Measurements from ENCODE around the gene MAP3K15. TPM values are rescaled to one million over a fixed set of nuclear protein-coding genes. Genes with fewer than 3 reads are reported as not detected.

MAP3K15 gene
- polyA plus RNA-seq, 1 of the 3 experiments (the other 2 are of a cell fraction): 0.07 TPM

DNA sequence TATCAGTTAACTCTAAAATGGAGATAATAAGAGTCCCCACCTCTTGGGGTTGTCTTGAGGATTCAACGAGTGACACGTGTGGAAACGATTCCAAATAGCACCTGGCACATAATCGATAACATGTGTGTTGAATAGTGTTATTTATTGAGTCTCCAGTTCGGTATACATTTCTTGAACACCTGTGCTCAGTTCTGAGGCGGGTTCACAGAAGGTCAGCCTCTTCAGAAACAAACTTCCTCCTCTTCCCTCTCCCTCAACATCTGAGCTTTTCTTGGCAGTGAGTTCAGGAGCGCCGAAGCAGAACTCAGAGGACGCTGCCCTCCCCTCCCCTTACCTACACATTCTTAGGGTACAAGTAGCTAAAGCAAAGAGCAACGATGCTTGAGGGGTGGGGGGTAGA lies 170.6 kb downstream of the MAP3K15 start:
- H3K27ac ChIP-seq (ENCODE audit: low read depth in 2 of 2, low read length in 1 of 2): no peak overlapping the region
- TF ChIP-seq, protein P1, sequence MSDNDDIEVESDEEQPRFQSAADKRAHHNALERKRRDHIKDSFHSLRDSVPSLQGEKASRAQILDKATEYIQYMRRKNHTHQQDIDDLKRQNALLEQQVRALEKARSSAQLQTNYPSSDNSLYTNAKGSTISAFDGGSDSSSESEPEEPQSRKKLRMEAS (IDR thresholded peaks at IDR 0.05; ENCODE audit: low read depth): no peak
- no peaks in the 10 kb centered on the region for H3K9me2 ChIP-seq
- ChIA-PET CTCF (interaction anchor here (2.1 kb wide), 1 partner anchor 28 kb away, joined by 4 read pairs; no protein-coding TSS in a partner anchor), POLR2A (no interaction called here)
- H3K4me2 ChIP-seq: peak overlapping the region; percentile 69
- H3K9me3 ChIP-seq: no peaks in the 10 kb centered on the region
- peaks cover 0 to 10% of the 10 kb centered on the region in 2 experiments; a peak in 1 of 4 replicates for H3K4me1 ChIP-seq (ENCODE audit: control insufficient read depth in 1 of 2, insufficient read depth in 2 of 2, low read depth in 1 of 2, low read length in 1 of 2)
- no peak overlapping the region for H2AFZ ChIP-seq (ENCODE audit: low read depth)
- H3K4me3 ChIP-seq (ENCODE audit: low read depth in 2 of 2, low read length in 1 of 2): peak overlapping the region; percentile 65 to 79
- H3K36me3 ChIP-seq (replicated peaks in 1 of 2; ENCODE audit: control insufficient read depth in 1 of 2, insufficient read depth in 2 of 2, low read length in 1 of 2): peaks cover 0 to 2% of the 10 kb centered on the region in 2 experiments
- peaks cover 48% of the 10 kb centered on the region for H3K79me2 ChIP-seq (ENCODE audit: insufficient read depth)
- WGBS (ENCODE audit: low lambda C conversion rate): 27% methylated on average over 9 of the region's 10 CpGs
- H3K27me3 ChIP-seq (ENCODE audit: insufficient read depth): no peaks in the 10 kb centered on the region; the same call in 1 of the 2 replicates
- DNase-seq: no peak
- 0 out of 2 replicates have a peak, but pooled peaks cover 9% of the 10 kb centered on the region for H4K20me1 ChIP-seq (ENCODE audit: insufficient read depth)
- peak overlapping the region; percentile 65 for H3K9ac ChIP-seq
- H3F3A ChIP-seq (replicated peaks; ENCODE audit: insufficient read depth): no peaks in the 10 kb centered on the region

DNA sequence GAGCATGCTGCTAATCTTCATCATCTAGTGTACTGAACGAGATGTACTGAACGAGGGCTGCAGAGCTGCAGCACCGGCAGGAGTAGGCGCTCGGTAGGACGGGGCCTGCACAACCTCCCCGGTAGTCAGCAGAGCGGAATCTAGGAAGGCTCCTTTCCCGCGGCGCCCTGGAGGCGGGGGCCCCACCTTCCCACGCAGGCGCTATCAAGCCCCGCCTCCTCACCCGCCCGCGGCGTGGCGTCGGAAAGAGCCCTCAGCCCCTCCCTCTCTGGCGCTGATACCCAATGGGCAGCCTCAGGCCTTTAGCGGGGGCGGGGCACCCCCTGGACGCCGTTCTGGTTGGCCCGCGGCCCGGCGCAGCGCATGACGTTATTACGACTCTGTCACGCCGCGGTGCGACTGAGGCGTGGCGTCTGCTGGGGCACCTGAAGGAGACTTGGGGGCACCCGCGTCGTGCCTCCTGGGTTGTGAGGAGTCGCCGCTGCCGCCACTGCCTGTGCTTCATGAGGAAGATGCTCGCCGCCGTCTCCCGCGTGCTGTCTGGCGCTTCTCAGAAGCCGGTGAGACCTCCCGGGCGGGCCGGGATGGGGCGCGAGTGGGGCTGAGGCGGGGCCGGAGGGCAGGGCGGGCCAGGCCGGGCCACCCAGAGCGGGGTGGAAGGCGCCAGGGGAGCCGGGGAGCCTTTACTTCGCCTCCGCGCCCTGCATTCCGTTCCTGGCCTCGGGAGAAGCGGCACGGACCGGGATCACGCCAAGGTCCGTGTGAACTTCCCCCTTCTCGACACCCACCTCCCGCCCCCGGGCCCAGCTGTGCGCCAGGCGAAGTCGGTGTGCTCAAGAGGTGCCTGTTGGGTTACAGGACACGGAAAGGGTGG lies 171.5 kb downstream of the MAP3K15 start, which contains the start of gene PDHA1:
Gene PDHA1, plus strand, starts transcription at position 393 of the 874 bp plus-strand sequence. Its CDS starts 111 bp downstream, at position 504.
- peak within 1 kb of the TSS; percentile 41 to 71; a peak in 3 of 4 replicates for H3K27ac ChIP-seq (ENCODE audit: low read depth in 2 of 2, low read length in 1 of 2)
- WGBS (ENCODE audit: low lambda C conversion rate): 5% methylated on average over 16 of the region's 81 CpGs
- no peaks in the 10 kb centered on the region for H3K9me2 ChIP-seq
- peak within 1 kb of the TSS; percentile 65 for H3K9ac ChIP-seq
- peaks cover 0 to 2% of the 10 kb centered on the region in 2 experiments for H3K36me3 ChIP-seq (replicated peaks in 1 of 2; ENCODE audit: control insufficient read depth in 1 of 2, insufficient read depth in 2 of 2, low read length in 1 of 2)
- H3K4me1 ChIP-seq (ENCODE audit: control insufficient read depth in 1 of 2, insufficient read depth in 2 of 2, low read depth in 1 of 2, low read length in 1 of 2): peaks cover 0 to 10% of the 10 kb centered on the region in 2 experiments; a peak in 1 of 4 replicates
- CTCF ChIA-PET: interaction anchor here (0.9 kb wide), 1 partner anchor 42 kb away, joined by 3 read pairs; no protein-coding TSS in a partner anchor
- H3F3A ChIP-seq (replicated peaks; ENCODE audit: insufficient read depth): no peaks in the 10 kb centered on the region
- TF ChIP-seq NFIC (IDR thresholded peaks at IDR 0.05; ENCODE audit: borderline replicate concordance) (no peak), YY1 (IDR thresholded peaks at IDR 0.05; ENCODE audit: low read depth) (no peak), SMC3 (IDR thresholded peaks at IDR 0.05; ENCODE audit: low read depth, low read length) (no peak), POLR2AphosphoS5 (IDR thresholded peaks at IDR 0.05; ENCODE audit: low read depth, low read length) (peak; percentile 71), MXI1 (IDR thresholded peaks at IDR 0.05; ENCODE audit: low read depth, low read length) (peak; percentile 83; the same call in 1 of the 2 replicates), FOXM1 (IDR thresholded peaks at IDR 0.05; ENCODE audit: low read depth) (no peak), GATA2 (CRISPR knock-in tag; IDR thresholded peaks at IDR 0.05) (0 out of 2 replicates have a peak, but pooled peaks have one; percentile 20), TAF1 (IDR thresholded peaks at IDR 0.05; ENCODE audit: borderline replicate concordance, low read depth, low read length) (peak; percentile 49; the same call in 1 of the 2 replicates), RFX5 (IDR thresholded peaks at IDR 0.05; ENCODE audit: low read length) (no peak), TEAD4 (IDR thresholded peaks at IDR 0.05; ENCODE audit: borderline replicate concordance, insufficient read depth) (no peak), NRF1 (IDR thresholded peaks at IDR 0.05; ENCODE audit: low read depth, low read length) (peak; percentile 57), CHD2 (IDR thresholded peaks at IDR 0.05; ENCODE audit: low read length, partially characterized antibody) (no peak)
- TF ChIP-seq, protein P2, sequence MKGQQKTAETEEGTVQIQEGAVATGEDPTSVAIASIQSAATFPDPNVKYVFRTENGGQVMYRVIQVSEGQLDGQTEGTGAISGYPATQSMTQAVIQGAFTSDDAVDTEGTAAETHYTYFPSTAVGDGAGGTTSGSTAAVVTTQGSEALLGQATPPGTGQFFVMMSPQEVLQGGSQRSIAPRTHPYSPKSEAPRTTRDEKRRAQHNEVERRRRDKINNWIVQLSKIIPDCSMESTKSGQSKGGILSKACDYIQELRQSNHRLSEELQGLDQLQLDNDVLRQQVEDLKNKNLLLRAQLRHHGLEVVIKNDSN (IDR thresholded peaks at IDR 0.05; ENCODE audit: borderline replicate concordance, low read depth): no peak
- TF ChIP-seq, protein P1 (IDR thresholded peaks at IDR 0.05; ENCODE audit: low read depth): 0 out of 2 replicates have a peak, but pooled peaks have one; percentile 4
- TF ChIP-seq, protein P3, sequence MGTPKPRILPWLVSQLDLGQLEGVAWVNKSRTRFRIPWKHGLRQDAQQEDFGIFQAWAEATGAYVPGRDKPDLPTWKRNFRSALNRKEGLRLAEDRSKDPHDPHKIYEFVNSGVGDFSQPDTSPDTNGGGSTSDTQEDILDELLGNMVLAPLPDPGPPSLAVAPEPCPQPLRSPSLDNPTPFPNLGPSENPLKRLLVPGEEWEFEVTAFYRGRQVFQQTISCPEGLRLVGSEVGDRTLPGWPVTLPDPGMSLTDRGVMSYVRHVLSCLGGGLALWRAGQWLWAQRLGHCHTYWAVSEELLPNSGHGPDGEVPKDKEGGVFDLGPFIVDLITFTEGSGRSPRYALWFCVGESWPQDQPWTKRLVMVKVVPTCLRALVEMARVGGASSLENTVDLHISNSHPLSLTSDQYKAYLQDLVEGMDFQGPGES (IDR thresholded peaks at IDR 0.05; ENCODE audit: low read depth, low read length): no peak
- H4K20me1 ChIP-seq (ENCODE audit: insufficient read depth): 0 out of 2 replicates have a peak, but pooled peaks cover 9% of the 10 kb centered on the region
- H3K4me3 ChIP-seq (ENCODE audit: low read depth in 2 of 2, low read length in 1 of 2): peak within 1 kb of the TSS; percentile 65 to 79
- H3K9me3 ChIP-seq: no peaks in the 10 kb centered on the region
- peak within 1 kb of the TSS; percentile 69 for H3K4me2 ChIP-seq
- H3K27me3 ChIP-seq (ENCODE audit: insufficient read depth): no peaks in the 10 kb centered on the region; the same call in 1 of the 2 replicates
- peak within 1 kb of the TSS; percentile 86 for H2AFZ ChIP-seq (ENCODE audit: low read depth)
- POLR2A ChIA-PET: no interaction called here
- peak; percentile 92 for DNase-seq
- peaks cover 43% of the 10 kb centered on the region for H3K79me2 ChIP-seq (ENCODE audit: insufficient read depth)
